Fibroblast of lung (primary cell): ENCODE data around the gene RTN1.

Experiments
- EZH2 ChIP-seq: IDR thresholded peaks from 2 replicates; pipeline ENCODE4 v1.5.1; 2012; ENCODE audit warnings: low read length, control low read depth, mild to moderate bottlenecking; ENCODE audit errors: missing control alignments
- TF ChIP-seq, protein P1 (sequence below), 2 donors: IDR thresholded peaks in 1 of 2; conservative IDR thresholded peaks in 1 of 2; 1 replicate in 1 of 2; 2 replicates in 1 of 2; pipeline ENCODE4 v1.5.1; 2011 to 2012; ENCODE audit warnings: low read length in 2 of 2, control low read depth in 1 of 2, inconsistent platforms in 1 of 2, low read depth in 1 of 2, mild to moderate bottlenecking in 1 of 2

DNA sequence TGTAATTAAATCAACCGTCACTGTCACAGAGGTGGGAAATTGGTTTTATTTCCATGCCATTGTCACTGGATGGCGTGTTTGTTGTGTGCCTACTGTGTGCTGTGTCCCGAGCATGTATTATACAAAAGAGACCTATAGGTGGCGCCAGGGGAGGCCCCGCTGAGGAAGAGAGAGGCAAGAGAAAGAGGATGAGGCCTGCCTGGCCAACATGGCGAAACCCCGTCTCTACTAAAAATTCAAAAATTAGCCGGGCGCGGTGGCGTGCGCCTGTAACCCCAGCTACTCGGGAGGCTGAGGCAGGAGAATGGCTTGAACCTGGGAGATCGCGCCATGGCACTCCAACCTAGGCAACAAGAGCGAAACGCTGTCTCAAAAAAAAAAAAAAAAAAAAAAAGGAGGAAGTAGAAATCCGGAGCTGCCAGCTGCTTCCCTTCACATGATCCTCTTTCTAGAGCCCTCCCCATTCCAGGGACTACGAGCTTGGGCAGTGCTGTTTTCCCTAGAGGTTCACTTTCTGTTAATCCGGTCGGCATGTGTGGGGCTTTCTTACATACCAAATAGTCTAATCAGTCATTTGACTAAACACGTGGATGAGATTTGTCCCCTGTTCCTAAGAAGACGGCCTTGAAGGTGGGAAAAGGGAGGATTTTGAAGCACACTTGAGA, 287.6 kb downstream of the RTN1 start:
- TF ChIP-seq, protein P1, sequence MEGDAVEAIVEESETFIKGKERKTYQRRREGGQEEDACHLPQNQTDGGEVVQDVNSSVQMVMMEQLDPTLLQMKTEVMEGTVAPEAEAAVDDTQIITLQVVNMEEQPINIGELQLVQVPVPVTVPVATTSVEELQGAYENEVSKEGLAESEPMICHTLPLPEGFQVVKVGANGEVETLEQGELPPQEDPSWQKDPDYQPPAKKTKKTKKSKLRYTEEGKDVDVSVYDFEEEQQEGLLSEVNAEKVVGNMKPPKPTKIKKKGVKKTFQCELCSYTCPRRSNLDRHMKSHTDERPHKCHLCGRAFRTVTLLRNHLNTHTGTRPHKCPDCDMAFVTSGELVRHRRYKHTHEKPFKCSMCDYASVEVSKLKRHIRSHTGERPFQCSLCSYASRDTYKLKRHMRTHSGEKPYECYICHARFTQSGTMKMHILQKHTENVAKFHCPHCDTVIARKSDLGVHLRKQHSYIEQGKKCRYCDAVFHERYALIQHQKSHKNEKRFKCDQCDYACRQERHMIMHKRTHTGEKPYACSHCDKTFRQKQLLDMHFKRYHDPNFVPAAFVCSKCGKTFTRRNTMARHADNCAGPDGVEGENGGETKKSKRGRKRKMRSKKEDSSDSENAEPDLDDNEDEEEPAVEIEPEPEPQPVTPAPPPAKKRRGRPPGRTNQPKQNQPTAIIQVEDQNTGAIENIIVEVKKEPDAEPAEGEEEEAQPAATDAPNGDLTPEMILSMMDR (conservative IDR thresholded peaks at IDR 0.05 in 1 of 2, IDR thresholded peaks at IDR 0.05 in 1 of 2; ENCODE audit: low read depth in 1 of 2, low read length in 2 of 2): no peak
- TF ChIP-seq EZH2: no peak
